IPS-18a (cell line): ENCODE measurements around the gene UCN2.
"Not testable (repeated sequence)": the region's sequence is repeated elsewhere in the genome, so short reads cannot be mapped to it uniquely, and the experiment has no call there.

ENCODE experiments used
- H3K27ac ChIP-seq: one replicate; pipeline ENCODE4 v1.5.1; 2013; ENCODE audit warnings: low read length
- H3K27me3 ChIP-seq: one replicate; pipeline ENCODE4 v1.6.1; 2013; ENCODE audit warnings: mild to moderate bottlenecking, low read length; ENCODE audit not compliant: control insufficient read depth, insufficient read depth
- H3K36me3 ChIP-seq: one replicate; pipeline ENCODE4 v1.6.1; 2013; ENCODE audit warnings: low read depth, low read length; ENCODE audit not compliant: control insufficient read depth
- H3K4me1 ChIP-seq: one replicate; pipeline ENCODE4 v1.6.1; 2013; ENCODE audit warnings: low read depth, low read length; ENCODE audit not compliant: control insufficient read depth
- H3K4me3 ChIP-seq: one replicate; pipeline ENCODE4 v1.5.1; 2013; ENCODE audit warnings: low read length
- H3K9ac ChIP-seq: one replicate; pipeline ENCODE4 v1.6.1; 2013; ENCODE audit warnings: mild to moderate bottlenecking, low read length, moderate library complexity
- H3K9me3 ChIP-seq: one replicate; pipeline ENCODE4 v1.6.1; 2013; ENCODE audit warnings: low read depth, low read length; ENCODE audit not compliant: control insufficient read depth

The UCN2 gene

DNA sequence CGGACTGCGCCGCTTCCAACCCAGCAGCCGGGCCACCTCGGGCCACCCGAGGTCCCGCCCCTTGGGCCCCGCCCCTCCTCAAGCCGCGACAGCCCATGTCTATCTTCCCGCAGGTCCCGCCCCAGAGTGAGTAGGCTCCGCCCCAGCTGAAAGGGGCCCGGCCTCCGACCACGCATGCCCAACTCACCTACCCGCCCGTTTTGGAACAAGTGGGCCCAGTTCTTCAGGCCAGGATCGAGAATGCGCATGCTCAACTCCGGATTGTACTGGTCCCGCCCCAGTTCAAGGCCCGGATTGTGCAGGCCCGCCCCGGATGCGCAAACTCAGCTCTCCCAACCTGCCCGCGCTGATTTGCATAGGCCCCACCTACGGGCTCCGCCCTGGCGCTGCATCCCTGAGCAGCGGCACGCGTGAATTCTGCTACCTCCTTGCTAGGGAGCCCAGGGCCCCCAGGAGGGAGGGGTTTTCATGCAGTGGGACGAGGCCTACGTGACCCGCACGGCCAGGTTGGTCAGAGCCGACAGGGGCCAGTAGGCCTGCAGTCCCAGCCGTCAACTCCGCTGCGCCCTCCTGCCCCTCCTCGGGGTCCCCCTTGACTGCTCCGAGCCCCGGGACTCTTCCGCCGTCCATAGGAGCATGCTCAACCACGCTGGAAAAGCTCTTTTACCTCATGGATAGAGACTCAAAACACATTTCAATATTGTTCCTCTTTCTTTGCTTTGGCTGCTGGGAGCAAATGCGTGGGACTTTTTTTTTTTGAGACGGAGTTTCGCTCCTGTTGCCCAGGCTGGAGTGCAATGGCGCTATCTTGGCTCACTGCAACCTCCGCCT, 6.6 kb downstream of the UCN2 start, which contains the start of gene PFKFB4:
TSS of gene PFKFB4 (minus strand) at position 8 of the 831 bp plus-strand sequence. CDS start 26 bp downstream, outside the sequence.
- Histone ChIP-seq H3K36me3 (peaks cover 4% of the 10 kb centered on the region), H3K9me3 (no peaks in the 10 kb centered on the region), H3K4me3 (peak within 1 kb of the TSS; percentile 74), H3K4me1 (peaks cover 21% of the 10 kb centered on the region), H3K27ac (peak within 1 kb of the TSS; percentile 6), H3K27me3 (no peaks in the 10 kb centered on the region), H3K9ac (peak within 1 kb of the TSS; percentile 72)

GRCh38 chr3:48555949-48556795, 7.4 kb downstream of the UCN2 start:
- Histone ChIP-seq H3K36me3 (peaks cover 4% of the 10 kb centered on the region), H3K4me3 (peak overlapping the region; percentile 74), H3K27ac (no peak overlapping the region), H3K9ac (no peak overlapping the region), H3K27me3 (no peaks in the 10 kb centered on the region), H3K9me3 (no peaks in the 10 kb centered on the region), H3K4me1 (peaks cover 19% of the 10 kb centered on the region)

GRCh38 chr3:48555231-48555948, 8.2 kb downstream of the UCN2 start:
- Histone ChIP-seq H3K4me1 (peaks cover 12% of the 10 kb centered on the region), H3K4me3 (no peak overlapping the region), H3K27ac (no peak overlapping the region), H3K27me3 (no peaks in the 10 kb centered on the region), H3K9ac (no peak overlapping the region), H3K36me3 (peaks cover 4% of the 10 kb centered on the region), H3K9me3 (no peaks in the 10 kb centered on the region)

DNA sequence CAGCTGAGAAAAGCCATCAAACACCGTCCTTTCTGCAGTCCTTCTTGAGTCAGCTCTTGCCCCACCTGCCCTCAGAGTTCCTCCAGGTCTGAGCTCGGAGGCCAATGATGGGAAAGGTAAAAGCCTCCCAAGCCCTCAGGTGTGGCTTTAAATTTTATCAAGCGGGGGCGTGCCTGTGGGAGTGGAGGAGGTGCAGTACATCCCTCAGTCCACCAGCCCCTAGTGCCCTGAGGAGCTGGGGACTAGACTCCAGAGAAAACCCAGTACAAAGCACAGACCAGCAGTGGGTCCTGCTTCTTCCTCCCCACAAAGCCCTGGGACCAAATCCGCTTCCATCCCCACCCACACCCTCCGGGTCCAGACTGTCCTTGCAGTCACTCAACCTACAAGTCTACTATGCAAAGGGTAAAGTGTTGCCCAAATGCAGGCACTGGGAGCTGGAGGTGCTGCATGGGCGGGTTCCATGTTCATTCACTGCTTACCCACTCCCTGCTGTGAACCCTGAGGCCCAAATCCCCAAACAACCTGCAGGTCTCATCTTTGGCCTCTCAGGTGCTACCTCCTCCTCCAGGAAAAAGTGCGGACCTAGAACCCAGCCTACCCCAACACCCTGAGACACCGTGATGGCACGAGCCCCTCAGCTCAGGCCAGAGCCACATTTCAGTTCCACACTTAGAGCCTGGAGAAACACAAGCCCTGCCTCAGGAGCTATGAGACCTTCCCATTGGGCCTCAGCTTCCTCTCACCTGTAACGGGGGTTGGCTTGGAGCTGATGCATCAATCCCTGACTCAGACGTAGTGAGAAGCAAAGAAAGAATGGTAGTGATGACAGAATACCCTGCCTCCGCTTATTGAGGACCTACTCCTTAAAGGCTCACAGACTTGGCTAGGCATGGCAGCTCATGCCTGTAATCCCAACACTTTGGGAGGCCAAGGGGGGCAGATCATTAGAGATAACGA, 9.4 kb downstream of the UCN2 start:
- Histone ChIP-seq H3K36me3 (peaks cover 4% of the 10 kb centered on the region), H3K27me3 (no peaks in the 10 kb centered on the region), H3K27ac (no peak overlapping the region), H3K4me1 (peaks cover 5% of the 10 kb centered on the region), H3K9ac (no peak overlapping the region), H3K4me3 (no peak overlapping the region), H3K9me3 (no peaks in the 10 kb centered on the region)

DNA sequence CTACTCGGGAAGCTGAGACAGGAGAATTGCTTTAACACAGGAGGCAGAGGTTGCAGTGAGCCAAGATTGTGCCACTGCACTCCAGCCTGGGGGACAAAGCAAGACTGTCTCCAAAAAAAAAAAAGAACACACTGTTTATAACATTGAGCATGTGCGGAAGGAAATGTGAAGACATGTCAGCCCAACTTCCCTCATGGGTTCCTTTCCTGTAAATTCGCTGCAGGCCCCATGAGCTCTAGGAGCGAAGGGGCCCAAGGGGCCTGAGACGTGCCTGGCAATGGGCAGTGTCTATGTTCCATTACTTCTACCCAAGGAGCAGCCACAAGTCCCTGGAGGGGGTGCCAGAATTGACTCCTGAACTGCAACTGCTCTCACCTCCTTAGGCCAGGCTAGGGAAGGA, 10.2 kb downstream of the UCN2 start:
- peaks cover under 1% of the 10 kb centered on the region for H3K4me1 ChIP-seq
- H3K4me3 ChIP-seq, result no peak overlapping the region
- no peak overlapping the region for H3K9ac ChIP-seq
- H3K27ac ChIP-seq, result no peak overlapping the region
- H3K27me3 ChIP-seq, result no peaks in the 10 kb centered on the region
- no peaks in the 10 kb centered on the region for H3K9me3 ChIP-seq
- H3K36me3 ChIP-seq, result peaks cover 4% of the 10 kb centered on the region

GRCh38 chr3:48552111-48552951, 11.2 kb downstream of the UCN2 start:
- Histone ChIP-seq H3K36me3 (peaks cover 5% of the 10 kb centered on the region), H3K9ac (no peak overlapping the region), H3K9me3 (no peaks in the 10 kb centered on the region), H3K27ac (no peak overlapping the region), H3K4me1 (no peaks in the 10 kb centered on the region), H3K4me3 (no peak overlapping the region), H3K27me3 (no peaks in the 10 kb centered on the region)

GRCh38 chr3:48551651-48552050, 11.9 kb downstream of the UCN2 start:
- H3K9ac ChIP-seq, H3K9me3 ChIP-seq, H3K4me3 ChIP-seq, H3K27ac ChIP-seq, H3K4me1 ChIP-seq, H3K27me3 ChIP-seq: not testable (repeated sequence)
- H3K36me3 ChIP-seq, result peaks cover 12% of the 10 kb centered on the region

DNA sequence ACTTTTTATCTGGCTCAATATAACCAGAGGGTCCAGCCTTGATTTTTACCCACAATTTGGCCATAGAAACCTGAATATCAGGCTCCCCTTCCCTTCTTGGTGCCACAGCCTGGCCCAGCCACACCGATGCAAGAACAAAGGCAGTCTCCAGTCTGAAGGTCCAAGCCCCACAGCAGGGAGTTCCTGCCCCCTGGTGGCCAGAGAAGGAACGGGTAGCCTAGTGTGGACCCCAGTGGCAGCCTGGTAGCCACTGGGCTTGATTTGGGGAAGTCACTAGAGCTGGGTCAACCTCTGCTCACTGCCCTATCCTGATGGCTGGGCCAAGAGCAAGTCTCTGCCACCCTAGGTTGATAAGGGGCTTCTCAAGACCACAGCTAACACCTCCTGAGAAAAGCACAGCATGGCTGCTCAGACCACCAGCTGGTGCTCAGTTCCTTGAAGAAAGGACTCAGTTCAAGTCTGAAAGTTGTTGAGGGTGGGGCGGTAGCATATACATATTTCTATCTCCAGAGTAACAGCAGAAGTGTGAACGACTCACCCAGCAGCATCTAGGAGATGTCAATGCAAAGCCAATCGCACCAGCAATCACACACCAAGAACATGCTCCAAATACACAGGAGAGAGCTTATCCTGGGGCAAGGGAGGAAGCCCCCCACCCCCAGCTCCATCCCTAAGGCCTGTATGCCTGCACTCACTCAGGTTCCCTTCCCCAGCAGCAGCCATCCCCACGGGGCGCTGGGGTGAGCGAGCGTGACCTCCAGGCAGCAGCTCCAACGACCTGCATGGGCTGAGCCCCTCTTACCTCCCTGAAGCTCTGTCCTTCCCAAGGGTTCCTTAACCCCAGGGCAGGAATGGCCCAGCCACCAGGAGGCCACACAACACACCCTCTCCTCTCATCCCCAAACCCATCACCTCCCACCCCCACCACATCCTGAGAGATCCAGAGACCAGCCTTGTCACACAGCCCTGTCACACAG, 14.6 kb downstream of the UCN2 start:
- H3K27ac ChIP-seq, result no peak overlapping the region
- no peaks in the 10 kb centered on the region for H3K9me3 ChIP-seq
- H3K4me3 ChIP-seq, result no peak overlapping the region
- H3K9ac ChIP-seq, result no peak overlapping the region
- no peaks in the 10 kb centered on the region for H3K4me1 ChIP-seq
- no peaks in the 10 kb centered on the region for H3K27me3 ChIP-seq
- peaks cover 20% of the 10 kb centered on the region for H3K36me3 ChIP-seq

GRCh38 chr3:48548126-48548525, 15.5 kb downstream of the UCN2 start:
- H3K9ac ChIP-seq, result no peak overlapping the region
- no peak overlapping the region for H3K4me3 ChIP-seq
- H3K4me1 ChIP-seq, result no peaks in the 10 kb centered on the region
- no peaks in the 10 kb centered on the region for H3K9me3 ChIP-seq
- H3K27ac ChIP-seq, result no peak overlapping the region
- no peaks in the 10 kb centered on the region for H3K27me3 ChIP-seq
- peaks cover 16% of the 10 kb centered on the region for H3K36me3 ChIP-seq
